Measurements from ENCODE around the gene POLR2I. TPM values are rescaled to one million over a fixed set of nuclear protein-coding genes. Genes with fewer than 3 reads are reported as not detected.

Gene POLR2I
- total and polyA plus RNA-seq, 4 donors = 11.4 to 110 (median 61.1) TPM

- WGBS = 94% methylated on average over 13 of the region's 13 CpGs
- DNase-seq (ENCODE audit: low spot score) = no peak
Measured at GRCh38 chr19:36090910-36091695, 23.6 kb downstream of the POLR2I start.

More at GRCh38 chr19:36090910-36091695, 23.6 kb downstream of the POLR2I start:
- no peak overlapping the region for H3K4me3 ChIP-seq (ENCODE audit: low read depth in 1 of 3, low read length in 3 of 3)
- no peaks in the 10 kb centered on the region for H3K4me1 ChIP-seq (ENCODE audit: control insufficient read depth in 4 of 4, insufficient read depth in 4 of 4, low read length in 3 of 4)
- H3K27me3 ChIP-seq (ENCODE audit: control insufficient read depth in 4 of 4, insufficient read depth in 4 of 4, low read length in 3 of 4) = no peaks in the 10 kb centered on the region
- H3K36me3 ChIP-seq (ENCODE audit: control insufficient read depth in 4 of 4, insufficient read depth in 3 of 4, low read depth in 1 of 4, low read length in 3 of 4) = no peaks in the 10 kb centered on the region
- no peaks in the 10 kb centered on the region for H3K9me3 ChIP-seq (ENCODE audit: control insufficient read depth in 4 of 4, low read length in 3 of 4)
- H3K9ac ChIP-seq (ENCODE audit: low read depth in 1 of 2, low read length in 2 of 2) = no peak overlapping the region
- TF ChIP-seq MAX (IDR thresholded peaks at IDR 0.05) (no peak), HNF4G (IDR thresholded peaks at IDR 0.05) (no peak), ATF3 (IDR thresholded peaks at IDR 0.05) (no peak), FOXA2 (IDR thresholded peaks at IDR 0.05) (no peak), JUND (IDR thresholded peaks at IDR 0.05) (no peak), FOXA1 (IDR thresholded peaks at IDR 0.05) (no peak), RAD21 (IDR thresholded peaks at IDR 0.05) (no peak), SP1 (IDR thresholded peaks at IDR 0.05) (no peak), REST (IDR thresholded peaks at IDR 0.05) (no peak), CTCF (IDR thresholded peaks at IDR 0.05; ENCODE audit: low read depth, low read length, missing input control) (no peak), GABPA (IDR thresholded peaks at IDR 0.05 in 1 of 2, conservative IDR thresholded peaks at IDR 0.05 in 1 of 2) (no peak), YY1 (IDR thresholded peaks at IDR 0.05) (no peak), ZBTB33 (IDR thresholded peaks at IDR 0.05) (no peak), NR2F2 (IDR thresholded peaks at IDR 0.05) (no peak), TAF1 (conservative IDR thresholded peaks at IDR 0.05) (no peak), EGR1 (IDR thresholded peaks at IDR 0.05; ENCODE audit: low read depth in 2 of 2) (no peak), RXRA (IDR thresholded peaks at IDR 0.05) (no peak), HNF4A (conservative IDR thresholded peaks at IDR 0.05) (no peak)
- H3K27ac ChIP-seq (ENCODE audit: low read depth in 1 of 2, low read length in 2 of 2) = no peak overlapping the region
